NB4 (cell line): ENCODE data around the gene LHX6.
A peak's percentile ranks its signal among the peaks of the same experiment; 100 is the strongest.

Source experiments
- DNase-seq: peaks from one replicate; pipeline ENCODE4 v3.0.0; 2010; ENCODE audit warnings: low read depth
- H3K4me3 ChIP-seq: one replicate; pipeline ENCODE4 v1.5.1; 2011; ENCODE audit warnings: mild to moderate bottlenecking, low read depth, low read length, moderate library complexity
- CTCF ChIP-seq: IDR thresholded peaks from one replicate; pipeline ENCODE4 v1.5.1; 2012; ENCODE audit warnings: low read depth, low read length
- MAX ChIP-seq: IDR thresholded peaks from 2 replicates; pipeline ENCODE4 v1.6.1; 2011; ENCODE audit warnings: low read depth, low read length
- MYC ChIP-seq: IDR thresholded peaks from 2 replicates; pipeline ENCODE4 v1.6.1; 2011; ENCODE audit warnings: low read depth, low read length
- POLR2A ChIP-seq: IDR thresholded peaks from 2 replicates; pipeline ENCODE4 v1.6.1; 2011; ENCODE audit warnings: mild to moderate bottlenecking; ENCODE audit not compliant: insufficient read length; ENCODE audit errors: extremely low read depth

LHX6 gene

DNA sequence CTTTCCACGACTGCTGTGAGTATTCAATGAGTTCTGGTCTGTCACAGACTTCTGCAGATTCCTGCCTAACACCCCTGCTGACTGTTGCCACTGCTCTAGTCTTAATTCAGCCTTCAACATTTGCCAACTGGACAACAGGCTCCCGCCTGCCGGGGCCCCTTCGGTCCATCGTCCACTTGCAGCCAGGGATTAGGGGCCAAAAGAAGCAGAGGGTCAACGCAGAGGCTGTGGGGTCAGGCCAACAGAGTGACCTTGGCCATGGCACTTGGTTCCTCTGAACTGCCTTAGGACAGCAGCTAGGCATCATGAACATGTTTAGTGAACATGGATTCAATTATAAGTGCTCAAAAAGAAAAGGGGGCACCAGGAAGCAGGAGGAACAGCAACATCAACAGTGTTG, 40.4 kb downstream of the LHX6 start:
- TF ChIP-seq CTCF (no peak), MAX (no peak), POLR2A (no peak), MYC (no peak)
- H3K4me3 ChIP-seq: no peak overlapping the region
- DNase-seq: no peak

- DNase-seq: no peak
- no peak overlapping the region for H3K4me3 ChIP-seq
- TF ChIP-seq CTCF: no peak
- no peak for TF ChIP-seq MAX
- TF ChIP-seq POLR2A: no peak
- no peak for TF ChIP-seq MYC
Measured at GRCh38 chr9:122186777-122187470, 41.8 kb downstream of the LHX6 start.

GRCh38 chr9:122186301-122186700, 42.5 kb downstream of the LHX6 start:
- no peak for TF ChIP-seq MYC
- no peak for TF ChIP-seq POLR2A
- no peak for TF ChIP-seq MAX
- TF ChIP-seq CTCF: no peak
- peak; percentile 15 for DNase-seq
- no peak overlapping the region for H3K4me3 ChIP-seq

GRCh38 chr9:122184551-122184950, 44.2 kb downstream of the LHX6 start:
- no peak for TF ChIP-seq POLR2A
- no peak for TF ChIP-seq MYC
- no peak for TF ChIP-seq MAX
- TF ChIP-seq CTCF: no peak
- DNase-seq: no peak
- no peak overlapping the region for H3K4me3 ChIP-seq

DNA sequence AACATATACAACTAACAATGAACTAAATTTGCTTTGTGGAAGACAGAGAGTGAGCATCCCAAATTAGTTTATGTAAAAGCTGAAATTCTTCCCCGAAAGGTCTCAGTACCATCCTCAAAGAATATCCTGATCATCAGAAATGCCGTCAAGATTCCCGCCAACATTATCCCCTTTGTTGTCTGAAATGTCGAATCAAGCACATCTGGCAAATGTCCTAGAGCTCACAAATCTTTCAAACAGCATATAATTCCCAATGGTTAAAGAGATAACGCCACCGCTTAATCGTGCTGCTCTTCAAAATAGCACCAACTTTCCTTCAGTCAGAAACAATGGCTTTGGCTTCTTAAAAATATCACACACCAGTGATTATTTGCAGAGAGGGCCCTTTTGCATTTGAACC, 45.3 kb downstream of the LHX6 start:
- DNase-seq: no peak
- TF ChIP-seq MAX: no peak
- TF ChIP-seq MYC: no peak
- no peak for TF ChIP-seq CTCF
- no peak for TF ChIP-seq POLR2A
- H3K4me3 ChIP-seq: no peak overlapping the region

DNA sequence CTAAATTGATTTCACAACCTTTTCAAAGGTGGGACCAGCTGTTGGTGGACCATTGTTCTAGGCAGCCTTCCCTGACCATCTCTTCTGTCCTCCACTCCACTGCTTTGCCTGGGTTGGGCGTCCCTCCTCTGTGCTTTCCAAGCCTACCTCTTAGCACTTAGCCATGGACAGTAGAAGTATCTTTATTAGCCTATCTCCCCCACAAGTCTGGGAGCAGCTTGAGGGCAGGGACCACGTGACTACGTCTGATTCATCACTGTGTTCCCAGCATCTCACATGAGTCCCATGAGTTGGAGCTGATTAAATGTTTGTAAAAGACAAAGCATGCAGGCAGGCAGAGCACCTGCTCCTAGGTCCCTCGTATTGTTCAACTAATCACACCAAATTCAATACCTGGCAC, 48.1 kb downstream of the LHX6 start:
- peak; percentile 64 for DNase-seq
- TF ChIP-seq MYC: no peak
- TF ChIP-seq POLR2A: no peak
- TF ChIP-seq MAX: peak; percentile 96
- TF ChIP-seq CTCF: no peak
- no peak overlapping the region for H3K4me3 ChIP-seq
